Testis (tissue), 3 donors: ENCODE measurements around the gene CREB3. TPM values are rescaled to one million over a fixed set of nuclear protein-coding genes. Genes with fewer than 3 reads are reported as not detected.

Experiments used
- DNase-seq: peaks from one replicate; pipeline ENCODE4 v3.0.0-alpha.2; 2019
- H3K27ac ChIP-seq, 2 donors: fragments of 200-600 bp; sonication (generic); one replicate each; pipeline ENCODE4 v1.5.1; 2019
- H3K27me3 ChIP-seq: fragments of 200-600 bp; sonication (generic); one replicate; pipeline ENCODE4 v1.5.1; 2019
- H3K36me3 ChIP-seq: fragments of 200-600 bp; sonication (generic); one replicate; pipeline ENCODE4 v1.5.1; 2017; ENCODE audit warnings: low read depth; ENCODE audit errors: missing control alignments
- H3K4me1 ChIP-seq: fragments of 200-600 bp; sonication (generic); one replicate; pipeline ENCODE4 v1.5.1; 2019
- H3K4me3 ChIP-seq, 2 donors: fragments of 200-600 bp; sonication (generic); one replicate each; pipeline ENCODE4 v1.5.1; 2017 to 2019
- H3K9me3 ChIP-seq: fragments of 200-600 bp; sonication (generic); one replicate; pipeline ENCODE4 v1.5.1; 2017
- CTCF ChIP-seq, 3 experiments: fragments of 450-650 bp in 2 of 3; fragments of 200-600 bp in 1 of 3; sonication (generic) in 1 of 3; IDR thresholded peaks; one replicate each; pipeline ENCODE4 v1.5.1; 2016 to 2019; ENCODE audit warnings: antibody characterized with exemption in 3 of 3, mild to moderate bottlenecking in 2 of 3, moderate library complexity in 1 of 3
- POLR2A ChIP-seq: fragments of 450-650 bp; IDR thresholded peaks from one replicate; pipeline ENCODE4 v1.6.1; 2017; ENCODE audit warnings: antibody characterized with exemption, mild to moderate bottlenecking, moderate library complexity
- WGBS, 2 donors: methylation state at CpG; one replicate each; pipeline ENCODE4 v1.1.5; 2018; 5-methylcytosine and 5-hydroxymethylcytosine counted together
- intact Hi-C: fragments of 100-400 bp; cut with DNase I; formaldehyde crosslinking; loops from one replicate; pipeline ENCODE4 v1.15.1; 2023; ENCODE audit warnings: low total_unique reads
- polyA plus RNA-seq: library from polyadenylated mRNA; stranded (reverse); fragments of 350-450 nt; fragmentation: Illumina TruSeq; extraction: RNeasy Lipid Tissue Mini Kit (QIAGEN cat#74804); gene quantifications from one replicate; pipeline ENCODE4 v1.2.3, GENCODE V29; 2014; ENCODE audit warnings: low read depth, low replicate concordance; ENCODE audit not compliant: insufficient read depth
- total RNA-seq, 2 donors: library from RNA; depleted of rRNA; stranded (reverse); fragments of >200 nt; gene quantifications; one replicate each; pipeline ENCODE4 v1.2.3, GENCODE V29; 2016

Gene CREB3
- total and polyA plus RNA-seq, 3 donors from 2014 or later = 51.2 to 85.0 (median 63.1) TPM

GRCh38 chr9:35757892-35758275, 25.4 kb downstream of the CREB3 start:
- Histone ChIP-seq H3K4me3 (no peak overlapping the region), H3K36me3 (no peaks in the 10 kb centered on the region)
- intact Hi-C loops = no loop called here

GRCh38 chr9:35758475-35759050, 26.1 kb downstream of the CREB3 start:
- intact Hi-C loops = no loop called here
- WGBS, 2 donors = 48 to 59% methylated on average over 3 of the region's 3 CpGs
- Histone ChIP-seq H3K27ac (no peak overlapping the region), H3K4me3 (no peak overlapping the region), H3K36me3 (no peaks in the 10 kb centered on the region), H3K4me1 (peaks cover 11% of the 10 kb centered on the region), H3K9me3 (no peaks in the 10 kb centered on the region), H3K27me3 (no peaks in the 10 kb centered on the region)
- no peak for DNase-seq
- TF ChIP-seq POLR2A (no peak), CTCF (IDR thresholded peaks at IDR 0.05) (no peak)

More at GRCh38 chr9:35757892-35758275, 25.4 kb downstream of the CREB3 start:
- TF ChIP-seq CTCF (IDR thresholded peaks at IDR 0.05) (no peak), POLR2A (no peak)
- no peak for DNase-seq
- Histone ChIP-seq H3K27me3 (no peaks in the 10 kb centered on the region), H3K27ac (no peak overlapping the region), H3K9me3 (no peaks in the 10 kb centered on the region), H3K4me1 (peaks cover 11% of the 10 kb centered on the region)

- no peaks in the 10 kb centered on the region for H3K36me3 ChIP-seq
- no peaks in the 10 kb centered on the region for H3K9me3 ChIP-seq
- no peak for TF ChIP-seq CTCF (IDR thresholded peaks at IDR 0.05)
- TF ChIP-seq POLR2A = no peak
- 91 to 97% methylated on average over 4 of the region's 4 CpGs for WGBS, 2 donors
- peaks cover 11% of the 10 kb centered on the region for H3K4me1 ChIP-seq
- no peak for DNase-seq
- H3K4me3 ChIP-seq = no peak overlapping the region
- intact Hi-C loops = no loop called here
- no peaks in the 10 kb centered on the region for H3K27me3 ChIP-seq
- no peak overlapping the region for H3K27ac ChIP-seq
Observed at GRCh38 chr9:35759795-35760194, 27.3 kb downstream of the CREB3 start.

GRCh38 chr9:35760651-35761050, 28.2 kb downstream of the CREB3 start:
- WGBS, 2 donors = 76% methylated on average over 2 of the region's 2 CpGs

More at GRCh38 chr9:35760651-35761050, 28.2 kb downstream of the CREB3 start:
- TF ChIP-seq CTCF (IDR thresholded peaks at IDR 0.05) = no peak
- no peak for TF ChIP-seq POLR2A
- Histone ChIP-seq H3K9me3 (no peaks in the 10 kb centered on the region), H3K4me3 (no peak overlapping the region), H3K36me3 (no peaks in the 10 kb centered on the region), H3K27ac (no peak overlapping the region), H3K4me1 (peaks cover 11% of the 10 kb centered on the region), H3K27me3 (no peaks in the 10 kb centered on the region)
- no peak for DNase-seq
- intact Hi-C loops = no loop called here
